ENCODE data around the gene MAP2K7.
"Not testable (repeated sequence)": the region's sequence is repeated elsewhere in the genome, so short reads cannot be mapped to it uniquely, and the experiment has no call there.

Gene MAP2K7

DNA sequence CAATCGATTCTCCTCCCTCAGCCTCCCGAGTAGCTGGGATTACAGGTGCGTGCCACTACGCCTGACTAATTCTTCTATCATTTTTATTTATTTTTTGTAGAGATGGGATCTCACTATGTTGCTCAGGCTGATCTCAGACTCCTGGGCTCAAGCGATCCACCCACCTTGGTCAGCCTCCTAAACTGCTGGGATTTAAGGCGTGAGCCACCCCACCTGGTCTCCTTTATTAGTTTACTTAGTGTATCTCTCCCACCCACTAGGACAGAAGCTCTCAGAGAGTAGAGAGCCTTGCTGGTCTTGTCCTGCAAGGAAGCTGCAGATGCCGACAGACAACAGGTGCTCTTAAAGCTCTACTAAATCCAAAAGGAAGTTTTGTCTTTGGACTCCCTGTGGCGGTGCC, 17.9 kb upstream of the MAP2K7 start:
- DNase-seq, result no peak

DNA sequence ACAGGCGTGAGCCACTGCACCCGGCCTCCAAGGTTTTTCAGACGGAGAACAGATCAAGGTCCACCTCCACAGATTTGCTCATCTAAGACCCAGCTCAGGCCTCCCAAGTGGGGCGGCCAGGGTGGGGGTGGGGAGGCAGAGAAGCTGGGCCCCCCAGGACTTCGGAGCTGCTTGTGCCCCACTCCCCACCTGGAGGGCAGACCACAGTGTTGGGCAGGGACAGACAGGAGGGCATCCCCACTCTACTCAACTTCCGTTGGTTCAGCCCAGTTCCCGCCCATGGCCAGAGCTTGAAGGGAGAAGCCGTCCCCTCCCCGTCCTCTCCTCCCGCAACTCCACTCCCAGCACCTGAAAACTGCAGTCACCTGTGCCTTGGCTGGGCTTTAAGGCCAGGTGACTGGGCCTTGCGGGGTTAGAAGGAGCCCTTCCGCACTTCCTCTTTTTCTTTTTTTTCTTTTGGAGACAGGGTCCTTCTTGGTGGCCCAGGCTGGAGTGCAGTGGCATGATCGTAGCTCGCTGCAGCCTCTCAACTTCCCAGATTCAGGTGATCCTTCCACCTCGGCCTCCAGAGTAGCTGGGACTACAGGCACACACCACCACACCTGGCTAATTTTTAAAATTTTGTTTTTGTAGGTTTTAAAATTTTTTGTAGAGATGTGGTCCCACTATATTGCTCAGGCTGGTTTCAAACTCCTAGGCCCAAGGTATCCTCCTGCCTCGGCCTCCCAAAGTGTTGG, 16.1 kb upstream of the MAP2K7 start:
- no peak for DNase-seq

DNA sequence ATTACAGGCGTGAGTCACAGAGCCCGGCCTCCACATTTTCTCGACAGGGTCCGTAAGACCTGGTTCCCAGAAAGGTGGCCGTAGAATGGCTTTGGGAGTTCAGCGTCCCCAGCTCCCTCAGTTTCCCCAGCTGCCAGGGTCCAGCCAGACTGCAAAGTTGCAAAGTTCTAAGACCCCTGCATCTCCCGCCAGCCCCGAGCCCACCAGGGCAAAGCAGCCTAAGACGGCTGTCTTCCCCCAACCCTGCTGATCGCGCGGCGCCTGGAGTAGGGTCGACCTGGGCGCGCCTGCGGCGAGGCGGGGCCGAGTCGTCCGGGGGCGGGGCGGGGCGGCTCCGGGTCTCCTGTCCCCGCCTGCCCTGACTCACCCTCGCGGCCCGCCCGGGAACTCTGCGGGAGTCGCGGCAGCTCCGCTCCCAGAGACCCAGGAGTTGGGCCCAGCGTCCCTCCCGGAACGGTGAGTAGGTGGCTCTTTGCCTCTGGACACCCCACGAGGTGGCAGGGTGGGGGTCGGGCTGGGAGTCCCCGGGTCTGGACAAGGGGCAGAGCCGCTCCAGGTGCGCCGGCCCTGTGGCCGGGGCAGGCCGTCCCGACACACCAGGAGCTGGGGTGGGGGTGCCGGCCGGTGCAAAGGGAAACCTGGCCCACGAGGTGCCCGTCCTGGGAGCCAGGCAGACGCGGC, 15.4 kb upstream of the MAP2K7 start, which contains the start of gene LRRC8E:
LRRC8E (plus strand) TSS at position 366 of the 681 bp plus-strand sequence. CDS start 7,094 bp downstream, outside the sequence.
- no peak for DNase-seq

DNA sequence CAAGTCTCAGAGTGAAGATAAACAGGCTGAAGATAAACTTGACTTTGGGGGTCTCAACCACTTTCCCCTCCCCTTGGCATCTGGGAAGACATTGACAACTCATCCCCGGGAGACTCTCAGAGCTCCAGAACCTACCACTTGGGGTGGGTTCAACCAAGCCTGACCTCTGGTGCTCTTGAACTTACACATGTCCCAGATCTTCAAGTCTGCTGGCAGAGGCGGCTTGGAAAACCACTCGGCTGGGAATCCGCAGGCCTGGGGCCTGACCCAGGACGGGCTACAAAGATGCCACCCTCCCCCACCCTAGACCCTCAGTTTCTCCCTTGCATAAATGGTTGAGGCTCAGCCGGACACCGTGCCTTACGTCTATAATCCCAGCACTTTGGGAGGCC, 14.9 kb upstream of the MAP2K7 start:
- DNase-seq, result no peak

DNA sequence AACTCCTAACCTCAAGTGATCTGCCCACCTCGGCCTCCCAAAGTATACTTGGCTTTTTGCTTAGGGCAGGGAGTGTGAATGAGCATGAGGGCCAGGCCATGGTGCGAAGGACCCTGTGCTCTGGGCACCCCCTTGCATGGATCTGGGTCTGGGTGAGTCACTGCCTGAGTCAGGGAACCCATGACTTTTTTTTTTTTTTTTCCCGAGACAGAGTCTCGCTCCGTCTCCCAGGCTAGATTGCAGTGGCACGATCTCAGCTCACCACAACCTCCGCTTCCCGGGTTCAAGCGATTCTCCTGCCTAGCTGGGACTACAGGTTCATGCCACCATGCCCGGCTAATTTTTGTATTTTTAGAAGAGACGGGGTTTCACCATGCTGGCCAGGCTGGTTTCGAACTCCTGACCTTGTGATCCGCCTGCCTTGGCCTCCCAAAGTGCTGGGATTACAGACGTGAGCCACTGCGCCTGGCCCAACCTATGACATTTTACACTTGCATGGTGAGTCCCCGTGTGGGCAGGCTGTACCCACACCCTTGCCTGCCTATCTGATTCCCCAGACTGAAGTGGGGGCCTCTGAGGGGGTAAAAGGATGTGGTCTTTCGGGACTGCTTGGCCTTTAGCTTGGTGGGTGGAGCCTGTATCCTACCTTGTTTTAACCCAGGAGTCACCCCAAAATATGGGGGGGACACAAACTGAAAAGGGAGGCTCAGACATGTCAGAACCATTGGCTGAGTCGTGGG, 10.1 kb upstream of the MAP2K7 start:
- not testable (repeated sequence) for DNase-seq

DNA sequence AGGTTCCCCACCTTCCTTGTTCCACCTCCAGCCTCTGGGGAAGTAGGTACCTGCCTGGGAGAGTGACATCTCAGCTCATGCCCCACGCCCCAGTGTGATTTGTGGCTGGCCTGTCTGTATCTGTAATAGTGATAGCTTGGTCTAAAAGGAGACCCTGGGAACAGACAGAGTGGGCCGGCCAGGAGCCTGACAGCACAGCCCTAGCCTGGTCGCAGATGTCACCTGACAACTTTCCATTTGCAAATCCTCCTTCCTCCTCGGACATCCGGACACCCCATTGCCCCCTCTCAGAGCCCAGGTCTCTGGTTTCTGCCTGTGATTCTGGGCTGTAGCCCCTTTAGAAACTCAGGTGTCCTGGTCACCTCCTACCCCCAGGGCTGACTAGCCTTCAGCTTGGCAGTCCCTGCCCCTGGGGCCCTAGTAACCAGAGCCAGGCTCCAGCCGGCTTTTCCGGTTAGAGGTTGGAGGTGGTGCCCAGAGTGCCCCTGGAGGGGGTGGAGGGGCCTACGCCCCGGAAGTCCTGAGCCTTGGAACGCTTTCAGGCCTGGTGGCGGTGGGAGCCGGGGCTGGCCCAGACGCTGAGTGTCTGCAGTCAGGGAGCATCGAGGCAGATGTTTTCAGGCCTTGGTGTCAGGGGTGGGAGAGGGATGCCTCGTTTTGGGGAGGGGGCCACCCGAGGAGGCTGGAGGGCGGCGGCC, 8.9 kb upstream of the MAP2K7 start:
- no peak for DNase-seq

DNA sequence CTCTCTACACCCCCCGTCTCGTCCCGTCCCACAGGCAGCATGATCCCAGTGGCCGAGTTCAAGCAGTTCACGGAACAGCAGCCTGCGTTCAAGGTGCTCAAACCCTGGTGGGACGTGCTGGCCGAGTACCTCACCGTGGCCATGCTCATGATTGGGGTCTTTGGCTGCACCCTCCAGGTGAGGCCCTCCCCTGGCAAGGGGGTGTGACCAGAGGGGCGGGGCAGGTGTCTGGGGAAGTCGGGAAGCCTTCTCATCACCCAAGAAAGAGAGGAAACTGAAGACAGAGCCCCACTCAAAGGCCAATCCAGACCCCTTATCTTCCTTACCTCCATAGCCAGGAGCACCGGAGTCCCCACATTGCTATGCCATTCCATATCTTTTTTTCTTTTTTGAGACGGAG, 8.1 kb upstream of the MAP2K7 start:
- no peak for DNase-seq

DNA sequence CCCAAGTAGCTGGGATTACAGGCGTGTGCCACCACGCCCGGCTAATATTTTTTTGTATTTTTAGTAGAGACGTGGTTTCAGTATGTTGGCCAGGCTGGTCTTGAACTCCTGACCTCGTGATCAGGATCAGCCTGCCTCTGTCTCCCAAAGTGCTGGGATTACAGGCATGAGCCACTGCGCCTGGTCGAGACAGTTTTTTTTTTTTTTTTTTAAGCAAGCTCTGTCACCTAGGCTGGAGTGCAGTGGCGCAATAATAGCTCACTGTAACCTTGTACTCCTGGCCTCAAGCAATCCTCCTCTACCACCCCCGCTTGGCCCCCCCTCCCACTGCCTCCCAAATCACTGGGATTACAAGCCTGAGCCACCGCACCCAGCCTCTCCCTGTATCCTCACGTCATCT, 6.4 kb upstream of the MAP2K7 start:
- DNase-seq, result no peak

DNA sequence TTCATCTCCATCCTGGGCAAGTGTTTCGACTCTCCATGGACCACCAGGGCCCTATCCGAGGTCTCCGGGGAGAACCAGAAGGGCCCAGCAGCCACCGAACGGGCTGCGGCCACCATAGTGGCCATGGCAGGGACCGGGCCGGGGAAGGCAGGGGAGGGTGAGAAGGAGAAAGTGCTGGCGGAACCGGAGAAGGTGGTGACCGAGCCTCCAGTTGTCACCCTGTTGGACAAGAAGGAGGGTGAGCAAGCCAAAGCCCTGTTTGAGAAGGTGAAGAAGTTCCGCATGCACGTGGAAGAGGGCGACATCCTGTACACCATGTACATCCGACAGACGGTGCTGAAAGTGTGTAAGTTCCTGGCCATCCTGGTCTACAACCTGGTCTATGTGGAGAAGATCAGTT, 4.7 kb upstream of the MAP2K7 start:
- no peak for DNase-seq

DNA sequence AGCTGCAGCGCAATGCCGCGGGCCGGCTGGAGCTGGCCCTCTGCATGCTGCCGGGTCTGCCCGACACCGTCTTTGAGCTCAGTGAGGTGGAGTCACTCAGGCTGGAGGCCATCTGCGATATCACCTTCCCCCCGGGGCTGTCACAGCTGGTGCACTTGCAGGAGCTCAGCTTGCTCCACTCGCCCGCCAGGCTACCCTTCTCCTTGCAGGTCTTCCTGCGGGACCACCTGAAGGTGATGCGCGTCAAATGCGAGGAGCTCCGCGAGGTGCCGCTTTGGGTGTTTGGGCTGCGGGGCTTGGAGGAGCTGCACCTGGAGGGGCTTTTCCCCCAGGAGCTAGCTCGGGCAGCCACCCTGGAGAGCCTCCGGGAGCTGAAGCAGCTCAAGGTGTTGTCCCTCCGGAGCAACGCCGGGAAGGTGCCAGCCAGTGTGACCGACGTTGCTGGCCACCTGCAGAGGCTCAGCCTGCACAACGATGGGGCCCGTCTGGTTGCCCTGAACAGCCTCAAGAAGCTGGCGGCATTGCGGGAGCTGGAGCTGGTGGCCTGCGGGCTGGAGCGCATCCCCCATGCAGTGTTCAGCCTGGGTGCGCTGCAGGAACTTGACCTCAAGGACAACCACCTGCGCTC, 3.8 kb upstream of the MAP2K7 start:
- DNase-seq, result no peak

DNA sequence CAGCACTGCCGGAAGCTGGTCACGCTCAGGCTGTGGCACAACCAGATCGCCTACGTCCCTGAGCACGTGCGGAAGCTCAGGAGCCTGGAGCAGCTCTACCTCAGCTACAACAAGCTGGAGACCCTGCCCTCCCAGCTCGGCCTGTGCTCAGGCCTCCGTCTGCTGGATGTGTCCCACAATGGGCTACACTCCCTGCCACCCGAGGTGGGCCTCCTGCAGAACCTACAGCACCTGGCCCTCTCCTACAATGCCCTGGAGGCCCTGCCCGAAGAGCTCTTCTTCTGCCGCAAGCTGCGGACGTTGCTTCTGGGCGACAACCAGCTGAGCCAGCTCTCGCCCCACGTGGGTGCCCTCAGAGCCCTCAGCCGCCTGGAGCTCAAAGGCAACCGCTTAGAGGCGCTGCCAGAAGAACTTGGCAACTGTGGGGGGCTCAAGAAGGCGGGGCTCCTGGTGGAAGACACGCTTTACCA, 3.2 kb upstream of the MAP2K7 start:
- DNase-seq, result no peak

DNA sequence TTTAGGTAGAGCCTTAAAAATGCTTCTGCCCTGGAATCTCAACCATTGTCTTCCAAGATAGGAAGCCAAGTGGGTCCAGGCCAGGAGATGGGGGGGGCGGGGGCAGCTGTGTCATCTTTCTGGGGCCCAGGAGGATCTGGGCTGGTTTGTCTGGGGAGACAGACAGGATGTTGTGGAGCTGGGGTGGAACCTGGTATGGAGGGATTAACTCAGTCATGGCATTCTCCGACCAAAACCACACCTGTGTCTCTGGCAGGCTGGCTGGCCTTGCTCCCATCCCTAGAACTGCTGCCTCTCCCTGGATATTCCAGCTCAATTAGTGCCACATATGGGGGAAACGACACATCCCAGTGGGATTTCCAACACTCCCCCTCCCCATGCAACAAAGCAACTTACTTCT, 2.7 kb upstream of the MAP2K7 start:
- DNase-seq, result no peak

DNA sequence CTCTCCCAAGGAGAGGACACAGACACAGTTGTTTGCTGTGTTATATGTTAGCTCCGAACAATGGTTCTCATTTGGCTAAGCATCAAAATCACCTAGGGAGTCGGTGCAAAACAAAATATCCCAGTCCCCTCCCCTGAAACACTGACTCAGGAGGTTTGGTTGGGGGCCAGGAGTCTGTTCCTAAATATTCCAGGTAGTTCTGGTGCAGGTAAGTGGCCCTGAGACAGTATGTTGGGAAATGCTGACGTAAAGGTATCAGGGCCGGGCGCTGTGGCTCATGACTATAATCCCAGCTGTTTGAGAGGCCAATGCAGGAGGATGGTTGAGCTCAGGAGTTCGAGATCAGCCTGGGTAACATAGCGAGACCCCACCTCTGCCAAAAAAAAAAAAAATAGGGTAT, 2.3 kb upstream of the MAP2K7 start:
- DNase-seq, result no peak

DNA sequence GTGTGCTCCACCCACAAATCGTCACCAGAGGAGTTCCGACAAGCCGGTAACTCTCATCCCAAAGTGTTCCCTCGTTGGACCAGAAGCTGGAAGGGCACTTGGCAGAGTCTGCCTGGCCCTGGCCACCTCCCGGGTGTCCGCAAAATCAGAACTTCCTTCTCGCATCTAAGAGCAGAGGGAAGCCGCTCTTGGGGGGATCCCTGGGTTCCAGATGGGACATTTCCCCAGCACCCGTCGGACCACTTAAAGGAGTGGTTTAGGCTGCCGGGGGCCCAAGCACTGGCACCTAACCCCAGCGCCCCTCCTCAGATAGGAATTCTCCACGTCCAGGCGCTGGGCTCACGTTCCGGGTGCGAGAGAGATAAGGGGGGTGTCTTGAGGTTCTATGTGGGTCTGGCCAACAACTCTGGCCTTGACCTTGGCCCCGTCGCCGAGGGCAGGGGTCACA, 857 bp upstream of the MAP2K7 start:
- no peak for DNase-seq

DNA sequence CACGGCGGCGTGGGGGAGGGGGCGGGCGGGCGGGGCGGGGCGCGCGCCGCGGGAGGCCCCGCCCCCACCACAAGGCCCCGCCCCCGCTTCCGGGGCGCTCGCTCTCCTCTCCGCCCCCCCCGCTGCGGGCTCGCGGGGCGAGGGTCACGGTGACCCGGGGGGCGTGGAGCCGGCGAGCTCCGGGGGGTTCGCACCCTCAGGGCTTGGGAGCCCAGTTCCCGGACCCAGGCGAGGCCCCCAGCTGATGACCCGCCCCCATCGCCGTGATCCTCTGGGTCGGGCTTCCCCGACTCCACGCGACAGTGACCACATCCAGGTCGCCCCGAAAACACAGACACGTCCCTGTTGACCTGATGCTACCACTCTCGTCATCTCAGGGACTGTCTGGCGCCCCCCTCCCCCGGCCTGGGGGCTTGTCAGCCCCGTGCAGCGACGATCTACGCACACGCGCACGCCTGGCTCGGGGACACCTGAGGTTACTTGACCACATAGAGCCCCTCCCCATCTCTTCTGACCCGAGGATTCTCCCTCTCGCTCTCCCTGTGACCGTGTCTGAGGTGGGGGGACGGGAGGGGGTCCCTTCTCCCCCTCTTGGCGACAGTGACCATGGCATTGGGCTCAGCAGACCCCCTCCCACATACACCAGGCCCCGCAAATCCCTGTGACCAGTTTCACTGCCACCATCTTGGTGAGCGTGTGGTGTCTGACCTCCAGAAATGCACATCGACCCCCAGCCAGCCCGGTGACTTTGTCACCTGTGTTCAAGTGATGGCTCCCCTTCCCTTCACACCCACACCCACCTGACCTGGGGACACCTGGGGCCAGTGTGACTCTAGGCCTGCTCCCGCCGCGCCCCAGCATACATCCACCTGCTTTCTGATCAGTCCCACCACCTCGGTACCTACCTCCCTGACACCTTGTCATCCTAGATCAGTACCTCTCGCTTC, 670 bp downstream of the MAP2K7 start:
- no peak for DNase-seq

DNA sequence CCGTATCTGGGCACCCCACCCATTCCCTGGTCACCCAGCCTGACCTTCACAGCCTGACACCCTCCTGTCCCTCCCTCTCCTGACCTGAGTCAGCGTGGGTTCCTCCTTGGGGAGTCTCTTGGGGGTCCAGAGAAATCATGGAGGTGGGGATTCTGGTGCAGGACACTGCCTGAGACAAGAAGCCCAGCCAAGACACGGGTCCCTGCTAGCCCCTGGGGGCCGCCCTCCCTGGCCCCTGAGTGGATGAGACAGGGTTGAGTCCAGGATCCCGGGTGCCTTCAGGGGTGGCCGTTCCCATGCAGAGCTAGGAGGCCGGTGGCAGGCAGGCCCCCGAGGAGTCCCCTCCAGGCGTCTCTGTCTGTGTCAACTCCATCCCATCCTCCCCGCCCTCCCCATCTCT, 1.6 kb downstream of the MAP2K7 start:
- no peak for DNase-seq

DNA sequence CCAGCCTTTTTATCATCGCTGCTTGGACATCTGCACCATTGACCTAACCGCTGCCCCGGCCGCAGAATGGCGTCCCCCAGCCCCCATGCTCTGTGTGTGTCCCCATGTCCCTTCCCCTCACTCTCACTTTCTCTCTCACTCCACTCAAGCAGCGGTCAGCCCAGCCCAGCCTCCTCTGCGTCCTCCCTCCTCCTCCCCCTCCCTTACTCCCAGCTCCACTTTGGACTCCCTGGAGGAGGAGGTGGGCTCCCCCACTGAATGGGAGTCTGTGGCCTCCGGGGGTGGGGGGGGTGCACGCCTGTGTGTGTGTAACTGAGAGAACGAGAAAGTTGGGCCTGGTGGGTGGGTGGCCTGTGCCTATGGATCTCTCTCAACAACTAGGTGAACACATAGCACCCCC, 2.2 kb downstream of the MAP2K7 start:
- no peak for DNase-seq

DNA sequence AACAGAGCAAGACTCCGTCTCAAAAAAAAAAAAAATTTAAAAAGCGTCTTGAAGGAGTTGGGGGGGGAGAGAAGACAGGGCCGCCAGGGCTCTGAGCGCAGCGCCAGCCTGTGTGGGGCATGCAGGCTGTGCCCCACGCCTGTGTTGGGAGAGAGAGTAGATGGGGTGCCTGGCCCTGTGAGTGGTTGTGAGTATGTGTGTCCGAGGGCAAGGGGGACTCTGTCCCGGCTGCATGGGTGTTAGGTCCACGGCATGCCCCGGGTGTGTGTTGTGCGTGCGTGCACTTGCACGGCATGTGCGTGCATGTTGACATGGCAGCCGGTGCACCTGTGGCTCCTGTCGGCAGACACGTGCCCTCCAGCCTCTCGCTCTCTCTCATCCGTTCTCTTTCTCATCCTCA, 3.4 kb downstream of the MAP2K7 start:
- no peak for DNase-seq

DNA sequence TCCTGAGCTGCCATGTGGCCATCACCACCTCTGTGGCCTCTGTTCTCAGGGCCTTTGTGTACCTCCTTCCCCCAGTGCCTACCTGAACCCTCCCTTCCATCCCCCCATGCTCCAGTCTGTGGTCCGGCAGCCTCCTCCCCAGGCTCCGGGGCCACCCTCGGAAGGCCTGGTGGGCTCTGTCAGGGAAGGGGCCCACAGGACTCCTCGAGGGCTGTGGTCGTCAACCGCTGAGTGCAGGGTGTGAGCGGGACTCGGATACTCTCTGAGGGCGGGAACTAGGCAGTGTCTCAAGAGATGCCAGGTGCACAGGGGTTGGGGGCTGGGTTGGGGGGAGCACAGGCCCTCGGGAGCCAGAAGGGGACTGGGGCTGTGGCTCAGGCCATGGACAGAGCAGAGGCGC, 3.9 kb downstream of the MAP2K7 start:
- DNase-seq, result no peak

DNA sequence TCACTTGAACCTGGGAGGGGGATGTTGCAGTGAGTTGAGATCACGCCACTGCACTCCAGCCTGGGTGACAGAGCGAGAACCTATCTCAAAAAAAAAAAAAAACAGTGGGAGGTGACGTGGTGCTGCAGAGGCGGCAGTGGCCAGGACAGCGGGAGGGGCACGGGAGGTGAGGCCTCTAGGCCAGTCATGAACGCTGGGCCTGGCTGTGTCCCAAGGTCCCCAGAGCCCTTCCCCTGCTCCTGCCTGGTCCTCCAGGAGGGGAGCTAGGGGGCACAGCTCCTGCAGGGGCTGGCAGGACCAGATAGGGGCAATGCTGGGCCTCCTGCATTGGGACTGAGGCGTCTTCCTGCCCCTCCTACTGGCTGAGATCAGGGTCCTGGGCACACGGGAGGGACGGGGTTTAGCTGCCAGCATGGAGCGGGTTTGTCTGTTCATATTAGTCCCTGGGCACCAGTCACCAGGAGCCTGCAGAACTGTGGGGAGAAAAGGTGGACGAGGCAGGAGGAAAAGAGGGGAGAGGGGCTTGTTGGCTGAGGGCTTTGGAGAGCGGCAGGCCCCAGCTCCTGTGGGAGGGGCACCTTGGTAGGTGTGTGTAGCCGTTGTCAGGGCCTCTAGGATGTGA, 4.5 kb downstream of the MAP2K7 start:
- DNase-seq, result no peak
